H1 (cell line): ENCODE results near the gene PIP5K1C. TPM values are rescaled to one million over a fixed set of nuclear protein-coding genes. Genes with fewer than 3 reads are reported as not detected.

ENCODE experiments used
- CBX8 ChIP-seq: fragments of 300-800, 300-1000 bp; sonication (generic); IDR thresholded peaks from 2 replicates; pipeline ENCODE4 v1.7.1; 2016; ENCODE audit warnings: low read depth, low read length, borderline replicate concordance
- CHD7 ChIP-seq: fragments of 300-600 bp; sonication (generic); IDR thresholded peaks from 2 replicates; pipeline ENCODE4 v1.7.1; 2012; ENCODE audit warnings: low read length, moderate library complexity, mild to moderate bottlenecking, inconsistent platforms; ENCODE audit not compliant: insufficient replicate concordance
- RNF2 ChIP-seq: fragments of 200-900, 300-1000 bp; sonication (generic); IDR thresholded peaks from 2 replicates; pipeline ENCODE4 v1.7.1; 2016; ENCODE audit warnings: borderline replicate concordance, low read depth, mild to moderate bottlenecking, antibody characterized with exemption, low read length; ENCODE audit not compliant: poor library complexity, severe bottlenecking; ENCODE audit errors: missing control alignments
- polyA plus RNA-seq, 7 experiments: library from polyadenylated mRNA; depleted of rRNA in 3 of 7; stranded (reverse) in 5 of 7; unstranded in 2 of 7; fragments of >200 nt in 5 of 7; fragments of 200-250 nt in 2 of 7; gene quantifications; 1 replicate in 5 of 7; 2 replicates in 1 of 7; 4 replicates in 1 of 7; pipeline versions ENCODE4 v1.2.1 to v1.2.3, GENCODE V29; 2011 to 2013; ENCODE audit warnings: missing spikeins in 2 of 7, mixed read lengths in 2 of 7
- total RNA-seq: library from RNA; stranded (reverse); fragmentation: NEBNext Ultra II Directional; extraction: Animal tissue kit (Norgen Biotek cat#: 25700); gene quantifications from 2 replicates; pipeline ENCODE4 v1.2.1, GENCODE V29; 2021

Gene PIP5K1C
- total and polyA plus RNA-seq, 2 of the 8 experiments (the other 6 are each of a cell fraction or from before 2014, with no cell fraction given): 10.6 to 32.9 TPM

GRCh38 chr19:3673506-3674439 is 26.5 kb downstream of the PIP5K1C start (continued):
- TF ChIP-seq CHD7: no peak
- TF ChIP-seq CBX8: no peak
- TF ChIP-seq RNF2: no peak
